PC-9 (cell line): ENCODE data around the gene TSHZ3.

Source experiments
- EZH2 ChIP-seq: fragments of 200-600 bp; sonication (generic); IDR thresholded peaks from 2 replicates; pipeline ENCODE4 v1.8.0; 2017; ENCODE audit warnings: antibody characterized with exemption, low read depth
- TF ChIP-seq, protein P1 (sequence below): fragments of 200-600 bp; sonication (generic); conservative IDR thresholded peaks from 2 replicates; pipeline ENCODE4 v1.6.1; 2017; ENCODE audit warnings: mixed run types, antibody characterized with exemption, mild to moderate bottlenecking, moderate library complexity

DNA sequence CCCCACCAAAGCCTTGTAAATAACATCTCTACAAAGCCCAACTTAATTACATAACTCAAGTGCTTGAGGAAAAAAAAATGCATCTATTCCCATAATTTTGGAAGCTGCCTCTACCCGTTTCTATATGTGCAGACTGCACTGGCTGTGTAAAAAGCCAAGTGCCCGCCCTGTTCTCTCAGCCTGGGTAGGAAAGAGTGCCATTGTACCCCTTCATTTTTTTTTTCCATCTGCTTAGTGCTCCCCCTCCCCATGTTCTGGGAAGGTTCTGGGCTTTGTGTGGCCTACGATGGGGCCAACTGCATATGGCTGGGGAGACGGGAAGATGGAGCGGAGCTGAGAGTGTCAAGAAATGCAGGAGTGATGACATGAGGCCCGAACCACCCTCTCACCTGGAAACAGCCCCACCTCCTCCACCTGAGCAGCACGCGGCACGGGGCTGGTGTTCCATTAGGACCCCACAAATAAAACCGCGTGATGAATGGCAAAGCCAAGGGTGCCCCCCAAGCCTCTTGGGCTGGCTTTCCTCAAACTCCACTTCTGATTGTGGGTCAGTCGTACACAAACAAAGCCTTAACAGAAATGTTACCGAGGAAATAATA lies 42.1 kb downstream of the TSHZ3 start:
- TF ChIP-seq, protein P1, sequence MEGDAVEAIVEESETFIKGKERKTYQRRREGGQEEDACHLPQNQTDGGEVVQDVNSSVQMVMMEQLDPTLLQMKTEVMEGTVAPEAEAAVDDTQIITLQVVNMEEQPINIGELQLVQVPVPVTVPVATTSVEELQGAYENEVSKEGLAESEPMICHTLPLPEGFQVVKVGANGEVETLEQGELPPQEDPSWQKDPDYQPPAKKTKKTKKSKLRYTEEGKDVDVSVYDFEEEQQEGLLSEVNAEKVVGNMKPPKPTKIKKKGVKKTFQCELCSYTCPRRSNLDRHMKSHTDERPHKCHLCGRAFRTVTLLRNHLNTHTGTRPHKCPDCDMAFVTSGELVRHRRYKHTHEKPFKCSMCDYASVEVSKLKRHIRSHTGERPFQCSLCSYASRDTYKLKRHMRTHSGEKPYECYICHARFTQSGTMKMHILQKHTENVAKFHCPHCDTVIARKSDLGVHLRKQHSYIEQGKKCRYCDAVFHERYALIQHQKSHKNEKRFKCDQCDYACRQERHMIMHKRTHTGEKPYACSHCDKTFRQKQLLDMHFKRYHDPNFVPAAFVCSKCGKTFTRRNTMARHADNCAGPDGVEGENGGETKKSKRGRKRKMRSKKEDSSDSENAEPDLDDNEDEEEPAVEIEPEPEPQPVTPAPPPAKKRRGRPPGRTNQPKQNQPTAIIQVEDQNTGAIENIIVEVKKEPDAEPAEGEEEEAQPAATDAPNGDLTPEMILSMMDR = no peak
- TF ChIP-seq EZH2 = no peak
